Epithelial cell of prostate (primary cell): Measurements from ENCODE around the gene MSTN.

Experiments
- DNase-seq: peaks from one replicate; pipeline ENCODE4 v3.0.0-alpha.2; 2011; ENCODE audit warnings: low read depth, low spot score
- H3K27ac ChIP-seq: fragments of 450-650 bp; 2 replicates; pipeline ENCODE4 v1.5.1; 2017; ENCODE audit warnings: mild to moderate bottlenecking

Gene MSTN

GRCh38 chr2:190062601-190063000, at the start of gene MSTN:
MSTN (minus strand) TSS chr2:190062729; CDS start chr2:190062596, 133 bp downstream.
- no peak for DNase-seq
- H3K27ac ChIP-seq, result no peak within 1 kb of the TSS

GRCh38 chr2:190111166-190111565, 48.6 kb upstream of the MSTN start:
- no peak overlapping the region for H3K27ac ChIP-seq
- DNase-seq, result no peak

- no peak for DNase-seq
- H3K27ac ChIP-seq, result no peak overlapping the region
Measured at GRCh38 chr2:190110699-190111098, 48.2 kb upstream of the MSTN start.

- DNase-seq, result no peak
- no peak overlapping the region for H3K27ac ChIP-seq
Measured at GRCh38 chr2:190110131-190110530, 47.6 kb upstream of the MSTN start.

GRCh38 chr2:190107409-190107808, 44.9 kb upstream of the MSTN start:
- H3K27ac ChIP-seq, result no peak overlapping the region
- DNase-seq, result no peak

- H3K27ac ChIP-seq, result no peak overlapping the region
- no peak for DNase-seq
Measured at GRCh38 chr2:190106783-190107182, 44.3 kb upstream of the MSTN start.

- no peak overlapping the region for H3K27ac ChIP-seq
- no peak for DNase-seq
Measured at GRCh38 chr2:190105554-190105953, 43.0 kb upstream of the MSTN start.

GRCh38 chr2:190103144-190103543, 40.6 kb upstream of the MSTN start:
- no peak for DNase-seq
- no peak overlapping the region for H3K27ac ChIP-seq

- no peak overlapping the region for H3K27ac ChIP-seq
- no peak for DNase-seq
Measured at GRCh38 chr2:190099890-190100697, 37.6 kb upstream of the MSTN start.

- no peak overlapping the region for H3K27ac ChIP-seq
- no peak for DNase-seq
Measured at GRCh38 chr2:190098851-190099250, 36.3 kb upstream of the MSTN start.

GRCh38 chr2:190097115-190097514, 34.6 kb upstream of the MSTN start:
- H3K27ac ChIP-seq, result no peak overlapping the region
- no peak for DNase-seq

- H3K27ac ChIP-seq, result no peak overlapping the region
- no peak for DNase-seq
Measured at GRCh38 chr2:190094316-190094871, 31.9 kb upstream of the MSTN start.

- no peak overlapping the region for H3K27ac ChIP-seq
- no peak for DNase-seq
Measured at GRCh38 chr2:190093793-190094192, 31.3 kb upstream of the MSTN start.

GRCh38 chr2:190090148-190090547, 27.6 kb upstream of the MSTN start:
- H3K27ac ChIP-seq, result no peak overlapping the region
- DNase-seq, result no peak

- no peak overlapping the region for H3K27ac ChIP-seq
- DNase-seq, result no peak
Measured at GRCh38 chr2:190088917-190089316, 26.4 kb upstream of the MSTN start.

GRCh38 chr2:190084704-190085103, 22.2 kb upstream of the MSTN start:
- no peak for DNase-seq
- H3K27ac ChIP-seq, result no peak overlapping the region

- no peak for DNase-seq
- H3K27ac ChIP-seq, result no peak overlapping the region
Measured at GRCh38 chr2:190082118-190082517, 19.6 kb upstream of the MSTN start.

GRCh38 chr2:190080527-190081049, 18.1 kb upstream of the MSTN start:
- H3K27ac ChIP-seq, result no peak overlapping the region
- no peak for DNase-seq

GRCh38 chr2:190079160-190079559, 16.6 kb upstream of the MSTN start:
- no peak for DNase-seq
- no peak overlapping the region for H3K27ac ChIP-seq

GRCh38 chr2:190075623-190076022, 13.1 kb upstream of the MSTN start:
- no peak for DNase-seq

GRCh38 chr2:190069936-190070696, 7.6 kb upstream of the MSTN start:
- DNase-seq, result no peak
- H3K27ac ChIP-seq, result no peak overlapping the region

More at GRCh38 chr2:190075623-190076022, 13.1 kb upstream of the MSTN start:
- no peak overlapping the region for H3K27ac ChIP-seq
